A549 (cell line): ENCODE measurements around the gene NOS1AP.

Experiments used
- CBX2 ChIP-seq: fragments of 200-600 bp; sonication (generic); IDR thresholded peaks from 2 replicates; pipeline ENCODE4 v1.6.1; 2016; ENCODE audit warnings: low read depth, mild to moderate bottlenecking, borderline replicate concordance
- ESRRA ChIP-seq: fragments of 150-350 bp; IDR thresholded peaks from 2 replicates; pipeline ENCODE4 v1.6.1; 2014; ENCODE audit warnings: mild to moderate bottlenecking, low read length, borderline replicate concordance
- FOSL2 ChIP-seq, 2 experiments: fragments of 450-650 bp in 1 of 2; fragments of >200 bp in 1 of 2; sonication (Bioruptor Twin) in 1 of 2; formaldehyde crosslinking; IDR thresholded peaks; 2 replicates each; pipeline versions ENCODE4 v1.5.0 to v1.6.1; 2016 to 2020; ENCODE audit warnings: mild to moderate bottlenecking in 1 of 2, moderate library complexity in 1 of 2
- HOXA7 ChIP-seq: fragments of 250-450 bp; sonication (Bioruptor Pico); IDR thresholded peaks from 2 replicates; pipeline ENCODE4 v1.5.0; 2020; ENCODE audit warnings: mild to moderate bottlenecking, moderate library complexity
- RAD21 ChIP-seq, 2 experiments: fragments of >200 bp in 1 of 2; sonication (Bioruptor Twin) in 1 of 2; formaldehyde crosslinking in 1 of 2; IDR thresholded peaks in 1 of 2; conservative IDR thresholded peaks in 1 of 2; 2 replicates in 1 of 2; 3 replicates in 1 of 2; pipeline ENCODE4 v1.6.1; 2012 to 2018; ENCODE audit warnings: inconsistent platforms in 1 of 2
- RCOR1 ChIP-seq: fragments of 150-350 bp; IDR thresholded peaks from 2 replicates; pipeline ENCODE4 v1.6.1; 2014; ENCODE audit warnings: antibody characterized with exemption, low read length, low read depth
- SMC3 ChIP-seq: fragments of >200 bp; sonication (Bioruptor Twin); formaldehyde crosslinking; IDR thresholded peaks from 3 replicates; pipeline ENCODE4 v1.6.1; 2018; ENCODE audit warnings: inconsistent platforms
- TF ChIP-seq, protein P1 (sequence below): fragments of 450-650 bp; IDR thresholded peaks from 2 replicates; pipeline ENCODE4 v1.6.1; 2014; ENCODE audit warnings: antibody characterized with exemption
- TF ChIP-seq, protein P2 (sequence below): fragments of >200 bp; sonication (Bioruptor Twin); formaldehyde crosslinking; IDR thresholded peaks from 3 replicates; pipeline ENCODE4 v1.5.1; 2016

DNA sequence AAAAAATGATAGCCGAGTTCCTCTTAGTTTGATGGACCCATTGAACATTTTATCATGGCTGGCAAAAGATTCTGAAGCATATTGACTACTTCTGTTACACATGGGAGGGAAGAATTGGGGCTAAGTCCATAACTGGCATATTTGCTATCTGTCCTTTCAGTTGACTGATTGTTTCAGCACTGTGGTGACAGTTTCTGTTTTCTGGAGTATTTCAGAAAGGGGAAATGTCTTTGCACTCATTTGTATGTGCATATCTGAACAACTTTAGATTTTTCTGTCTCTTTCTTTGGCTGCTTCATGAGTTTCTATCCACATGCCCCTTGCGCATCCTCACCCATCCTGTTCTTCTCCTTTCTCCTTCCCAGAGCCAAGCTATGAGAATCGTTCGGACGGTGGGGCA is 274.0 kb downstream of the NOS1AP start:
- TF ChIP-seq, protein P1, sequence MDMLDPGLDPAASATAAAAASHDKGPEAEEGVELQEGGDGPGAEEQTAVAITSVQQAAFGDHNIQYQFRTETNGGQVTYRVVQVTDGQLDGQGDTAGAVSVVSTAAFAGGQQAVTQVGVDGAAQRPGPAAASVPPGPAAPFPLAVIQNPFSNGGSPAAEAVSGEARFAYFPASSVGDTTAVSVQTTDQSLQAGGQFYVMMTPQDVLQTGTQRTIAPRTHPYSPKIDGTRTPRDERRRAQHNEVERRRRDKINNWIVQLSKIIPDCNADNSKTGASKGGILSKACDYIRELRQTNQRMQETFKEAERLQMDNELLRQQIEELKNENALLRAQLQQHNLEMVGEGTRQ, result no peak
- no peak for TF ChIP-seq CBX2
- TF ChIP-seq, protein P2, sequence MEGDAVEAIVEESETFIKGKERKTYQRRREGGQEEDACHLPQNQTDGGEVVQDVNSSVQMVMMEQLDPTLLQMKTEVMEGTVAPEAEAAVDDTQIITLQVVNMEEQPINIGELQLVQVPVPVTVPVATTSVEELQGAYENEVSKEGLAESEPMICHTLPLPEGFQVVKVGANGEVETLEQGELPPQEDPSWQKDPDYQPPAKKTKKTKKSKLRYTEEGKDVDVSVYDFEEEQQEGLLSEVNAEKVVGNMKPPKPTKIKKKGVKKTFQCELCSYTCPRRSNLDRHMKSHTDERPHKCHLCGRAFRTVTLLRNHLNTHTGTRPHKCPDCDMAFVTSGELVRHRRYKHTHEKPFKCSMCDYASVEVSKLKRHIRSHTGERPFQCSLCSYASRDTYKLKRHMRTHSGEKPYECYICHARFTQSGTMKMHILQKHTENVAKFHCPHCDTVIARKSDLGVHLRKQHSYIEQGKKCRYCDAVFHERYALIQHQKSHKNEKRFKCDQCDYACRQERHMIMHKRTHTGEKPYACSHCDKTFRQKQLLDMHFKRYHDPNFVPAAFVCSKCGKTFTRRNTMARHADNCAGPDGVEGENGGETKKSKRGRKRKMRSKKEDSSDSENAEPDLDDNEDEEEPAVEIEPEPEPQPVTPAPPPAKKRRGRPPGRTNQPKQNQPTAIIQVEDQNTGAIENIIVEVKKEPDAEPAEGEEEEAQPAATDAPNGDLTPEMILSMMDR, result no peak
- no peak for TF ChIP-seq ESRRA
- no peak for TF ChIP-seq SMC3
- no peak for TF ChIP-seq RAD21 (conservative IDR thresholded peaks at IDR 0.05 in 1 of 2, IDR thresholded peaks at IDR 0.05 in 1 of 2)
- TF ChIP-seq RCOR1, result no peak
- no peak for TF ChIP-seq HOXA7
- TF ChIP-seq FOSL2 (IDR thresholded peaks at IDR 0.05), result no peak
- TF ChIP-seq FOSL2 (CRISPR knock-in tag; IDR thresholded peaks at IDR 0.05), result no peak
